Measurements from ENCODE around the gene CENPU. TPM values are rescaled to one million over a fixed set of nuclear protein-coding genes. Genes with fewer than 3 reads are reported as not detected.

Gene CENPU
- total RNA-seq, 4 donors from 2014 or later: 1.0 to 3.0 (median 1.8) TPM

DNA sequence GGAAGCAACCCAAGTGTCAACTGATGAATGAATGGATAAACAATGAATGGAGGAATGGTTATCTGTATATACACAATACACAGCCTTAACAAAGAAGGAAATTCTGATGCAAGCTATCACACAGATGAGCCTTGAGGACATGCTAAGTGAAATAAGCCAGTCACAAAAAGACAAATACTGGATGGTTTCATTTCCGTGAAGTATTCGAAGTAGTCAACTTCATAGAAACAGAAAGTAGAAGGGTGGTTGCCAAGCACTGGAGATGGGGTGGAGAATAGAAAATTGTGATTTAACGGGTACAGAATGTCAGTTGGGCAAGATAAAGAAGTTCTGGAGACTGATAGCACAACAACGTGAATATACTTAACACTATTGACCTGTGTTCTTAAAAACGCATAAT lies 28.2 kb downstream of the CENPU start:
- H3K27me3 ChIP-seq: no peaks in the 10 kb centered on the region
- no peaks in the 10 kb centered on the region for H3K4me1 ChIP-seq
- DNase-seq (ENCODE audit: low spot score in 2 of 2): no peak
- 90% methylated on average over 5 of the region's 5 CpGs for WGBS, 2 donors
- no peaks in the 10 kb centered on the region for H3K9me3 ChIP-seq
- peaks cover 0 to 16% (median 0%) of the 10 kb centered on the region in 3 donors for H3K36me3 ChIP-seq
- no peak overlapping the region for H3K27ac ChIP-seq
- TF ChIP-seq, protein P1, sequence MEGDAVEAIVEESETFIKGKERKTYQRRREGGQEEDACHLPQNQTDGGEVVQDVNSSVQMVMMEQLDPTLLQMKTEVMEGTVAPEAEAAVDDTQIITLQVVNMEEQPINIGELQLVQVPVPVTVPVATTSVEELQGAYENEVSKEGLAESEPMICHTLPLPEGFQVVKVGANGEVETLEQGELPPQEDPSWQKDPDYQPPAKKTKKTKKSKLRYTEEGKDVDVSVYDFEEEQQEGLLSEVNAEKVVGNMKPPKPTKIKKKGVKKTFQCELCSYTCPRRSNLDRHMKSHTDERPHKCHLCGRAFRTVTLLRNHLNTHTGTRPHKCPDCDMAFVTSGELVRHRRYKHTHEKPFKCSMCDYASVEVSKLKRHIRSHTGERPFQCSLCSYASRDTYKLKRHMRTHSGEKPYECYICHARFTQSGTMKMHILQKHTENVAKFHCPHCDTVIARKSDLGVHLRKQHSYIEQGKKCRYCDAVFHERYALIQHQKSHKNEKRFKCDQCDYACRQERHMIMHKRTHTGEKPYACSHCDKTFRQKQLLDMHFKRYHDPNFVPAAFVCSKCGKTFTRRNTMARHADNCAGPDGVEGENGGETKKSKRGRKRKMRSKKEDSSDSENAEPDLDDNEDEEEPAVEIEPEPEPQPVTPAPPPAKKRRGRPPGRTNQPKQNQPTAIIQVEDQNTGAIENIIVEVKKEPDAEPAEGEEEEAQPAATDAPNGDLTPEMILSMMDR (IDR thresholded peaks at IDR 0.05): no peak
- no peak for TF ChIP-seq POLR2A (IDR thresholded peaks at IDR 0.05)
- no peak for TF ChIP-seq EP300 (IDR thresholded peaks at IDR 0.05)
- H3K4me3 ChIP-seq: no peak overlapping the region

DNA sequence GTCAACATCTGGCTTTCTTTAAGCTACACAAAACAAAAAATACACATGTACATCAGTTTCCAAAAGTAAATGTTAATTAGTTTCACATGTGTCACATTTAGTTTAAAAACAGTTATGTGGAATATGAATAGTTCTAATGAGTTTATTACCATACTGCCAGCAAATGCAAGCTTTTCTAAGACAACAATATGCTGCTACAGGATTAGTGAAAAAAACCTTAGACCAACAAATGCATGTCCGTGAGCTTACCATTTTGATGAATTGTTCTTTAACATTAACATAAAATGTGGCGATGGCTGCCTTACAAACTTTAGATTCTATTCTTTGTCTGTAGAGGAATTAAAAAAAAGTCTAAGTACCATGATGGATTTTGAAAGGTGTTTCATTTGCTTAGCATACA lies 31.8 kb downstream of the CENPU start:
- H3K36me3 ChIP-seq: peaks cover 0 to 2% (median 0%) of the 10 kb centered on the region in 3 donors
- H3K4me1 ChIP-seq: no peaks in the 10 kb centered on the region
- WGBS, 2 donors: 92 to 95% methylated on average over 2 of the region's 2 CpGs
- no peak overlapping the region for H3K27ac ChIP-seq
- no peak for DNase-seq (ENCODE audit: low spot score in 2 of 2)
- no peak overlapping the region for H3K4me3 ChIP-seq
- no peaks in the 10 kb centered on the region for H3K9me3 ChIP-seq
- no peaks in the 10 kb centered on the region for H3K27me3 ChIP-seq
- TF ChIP-seq EP300 (IDR thresholded peaks at IDR 0.05): no peak
- TF ChIP-seq POLR2A (IDR thresholded peaks at IDR 0.05): no peak
- TF ChIP-seq, protein P1 (IDR thresholded peaks at IDR 0.05): no peak

DNA sequence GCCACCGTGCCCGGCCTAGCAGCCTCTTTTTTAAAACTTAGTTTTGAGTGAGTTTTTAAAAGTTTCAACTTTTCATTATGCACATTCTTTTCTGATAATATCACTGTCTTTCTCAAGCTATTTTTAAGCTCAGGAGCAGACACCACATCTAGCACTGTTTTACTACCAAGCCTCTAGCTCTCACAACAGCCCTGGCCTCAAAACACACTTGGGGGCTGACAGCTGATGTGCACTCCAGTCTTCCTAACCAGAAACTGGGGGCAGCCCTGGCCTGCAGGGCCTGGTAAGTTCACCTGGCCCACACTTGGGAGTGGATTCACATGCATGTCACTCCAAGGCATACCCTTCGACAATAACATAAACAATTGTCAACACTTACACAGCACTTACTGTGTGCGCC lies 34.0 kb downstream of the CENPU start:
- 88 to 94% methylated on average over 4 of the region's 4 CpGs for whole genome bisulfite sequencing, 2 donors
- H3K27ac ChIP-seq: no peak overlapping the region
- H3K9me3 ChIP-seq: no peaks in the 10 kb centered on the region
- H3K27me3 ChIP-seq: no peaks in the 10 kb centered on the region
- no peak overlapping the region for H3K4me3 ChIP-seq
- H3K4me1 ChIP-seq: no peaks in the 10 kb centered on the region
- H3K36me3 ChIP-seq: peaks cover 0 to 5% (median 0%) of the 10 kb centered on the region in 3 donors
- DNase-seq (ENCODE audit: low spot score in 2 of 2): no peak
- TF ChIP-seq POLR2A (IDR thresholded peaks at IDR 0.05) (no peak), EP300 (IDR thresholded peaks at IDR 0.05) (no peak)
- TF ChIP-seq, protein P1 (IDR thresholded peaks at IDR 0.05): no peak

DNA sequence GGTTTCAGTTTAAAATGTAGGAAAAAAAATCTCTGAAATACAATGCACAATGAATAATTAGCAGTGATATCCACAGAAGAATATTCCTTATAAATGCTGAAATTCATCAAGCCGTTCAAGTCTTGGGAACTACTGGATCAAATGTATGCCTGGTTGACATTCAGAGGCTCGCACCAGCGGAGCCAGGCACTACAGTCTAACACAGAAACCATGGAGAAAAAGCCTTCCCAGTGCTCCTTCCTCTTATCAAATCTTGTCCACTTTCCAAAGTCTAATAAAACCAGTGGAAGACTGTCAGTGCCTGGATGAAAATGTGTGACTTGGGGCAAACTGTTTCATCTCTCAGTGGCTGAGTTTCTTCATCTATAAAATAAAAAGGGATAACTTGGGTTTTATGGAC lies 35.9 kb downstream of the CENPU start:
- Histone ChIP-seq H3K27ac (peak overlapping the region in 1 of 4 donors; percentile 34), H3K4me3 (peak overlapping the region in 1 of 4 donors; percentile 27), H3K9me3 (no peaks in the 10 kb centered on the region), H3K27me3 (no peaks in the 10 kb centered on the region), H3K4me1 (no peaks in the 10 kb centered on the region), H3K36me3 (peaks cover 0 to 21% (median 0%) of the 10 kb centered on the region in 3 donors)
- TF ChIP-seq, protein P1 (IDR thresholded peaks at IDR 0.05): no peak
- TF ChIP-seq POLR2A (IDR thresholded peaks at IDR 0.05) (no peak), EP300 (IDR thresholded peaks at IDR 0.05) (no peak)
- 35 to 57% methylated on average over 3 of the region's 3 CpGs for WGBS, 2 donors
- no peak for DNase-seq (ENCODE audit: low spot score in 2 of 2)

DNA sequence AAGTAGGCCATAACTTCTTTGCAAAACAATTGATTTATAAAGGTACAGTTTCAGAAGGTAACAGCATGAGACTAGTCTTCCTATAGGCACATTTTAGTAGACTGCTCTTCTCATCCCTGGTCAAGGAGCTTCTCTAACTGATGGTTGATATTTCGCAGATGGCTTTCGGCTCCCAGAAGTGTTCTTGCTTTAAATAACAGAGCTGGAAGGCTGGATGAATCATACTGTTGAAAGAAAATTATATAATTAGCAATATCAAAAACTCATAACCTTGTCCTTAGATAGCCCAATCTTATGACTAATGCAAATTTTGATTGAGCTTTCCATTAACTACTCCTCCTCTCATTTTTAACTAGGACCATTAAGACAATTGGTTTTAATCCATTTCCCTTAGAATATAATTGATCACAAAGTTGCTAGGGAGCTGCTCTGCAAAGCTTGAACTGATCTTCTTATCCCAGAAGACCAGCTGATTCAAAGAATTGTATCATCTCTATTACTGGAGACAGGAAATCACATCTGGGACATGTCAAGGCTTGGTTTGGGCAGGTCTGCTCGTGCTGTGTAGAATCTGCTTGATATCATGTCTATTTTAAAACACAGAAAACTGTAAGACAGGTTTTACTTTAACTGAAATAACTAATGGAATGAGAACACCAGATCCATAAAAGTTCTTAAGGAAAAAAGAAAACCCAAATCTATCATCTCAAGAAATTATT lies 38.6 kb downstream of the CENPU start:
- Histone ChIP-seq H3K4me1 (no peaks in the 10 kb centered on the region), H3K9me3 (no peaks in the 10 kb centered on the region), H3K4me3 (no peak overlapping the region), H3K36me3 (peaks cover 0 to 27% (median 0%) of the 10 kb centered on the region in 3 donors), H3K27me3 (no peaks in the 10 kb centered on the region), H3K27ac (no peak overlapping the region)
- no peak for DNase-seq (ENCODE audit: low spot score in 2 of 2)
- WGBS, 2 donors: 85 to 87% methylated on average over 3 of the region's 3 CpGs
- TF ChIP-seq, protein P1 (IDR thresholded peaks at IDR 0.05): no peak
- TF ChIP-seq EP300 (IDR thresholded peaks at IDR 0.05): no peak
- no peak for TF ChIP-seq POLR2A (IDR thresholded peaks at IDR 0.05)
